Fibroblast of villous mesenchyme (primary cell): ENCODE measurements around the gene MYO7B. TPM values are rescaled to one million over a fixed set of nuclear protein-coding genes. Genes with fewer than 3 reads are reported as not detected.

Experiments used
- DNase-seq: peaks from one replicate; pipeline ENCODE4 v3.0.0-alpha.2; 2010; ENCODE audit warnings: low read depth
- H3K4me3 ChIP-seq: 2 replicates; pipeline ENCODE4 v1.5.1; 2011; ENCODE audit warnings: low read depth, mild to moderate bottlenecking, low read length
- total RNA-seq: library from RNA; depleted of rRNA; stranded (reverse); fragments of >200 nt; gene quantifications from 2 replicates; pipeline ENCODE4 v1.2.3, GENCODE V29; 2012
- TF ChIP-seq, protein P1 (sequence below): IDR thresholded peaks from 2 replicates; pipeline ENCODE4 v1.5.1; 2012; ENCODE audit warnings: low read depth, mild to moderate bottlenecking, low read length; ENCODE audit not compliant: insufficient read depth

The MYO7B gene
- total RNA-seq, 1 donor: 0.86 TPM

DNA sequence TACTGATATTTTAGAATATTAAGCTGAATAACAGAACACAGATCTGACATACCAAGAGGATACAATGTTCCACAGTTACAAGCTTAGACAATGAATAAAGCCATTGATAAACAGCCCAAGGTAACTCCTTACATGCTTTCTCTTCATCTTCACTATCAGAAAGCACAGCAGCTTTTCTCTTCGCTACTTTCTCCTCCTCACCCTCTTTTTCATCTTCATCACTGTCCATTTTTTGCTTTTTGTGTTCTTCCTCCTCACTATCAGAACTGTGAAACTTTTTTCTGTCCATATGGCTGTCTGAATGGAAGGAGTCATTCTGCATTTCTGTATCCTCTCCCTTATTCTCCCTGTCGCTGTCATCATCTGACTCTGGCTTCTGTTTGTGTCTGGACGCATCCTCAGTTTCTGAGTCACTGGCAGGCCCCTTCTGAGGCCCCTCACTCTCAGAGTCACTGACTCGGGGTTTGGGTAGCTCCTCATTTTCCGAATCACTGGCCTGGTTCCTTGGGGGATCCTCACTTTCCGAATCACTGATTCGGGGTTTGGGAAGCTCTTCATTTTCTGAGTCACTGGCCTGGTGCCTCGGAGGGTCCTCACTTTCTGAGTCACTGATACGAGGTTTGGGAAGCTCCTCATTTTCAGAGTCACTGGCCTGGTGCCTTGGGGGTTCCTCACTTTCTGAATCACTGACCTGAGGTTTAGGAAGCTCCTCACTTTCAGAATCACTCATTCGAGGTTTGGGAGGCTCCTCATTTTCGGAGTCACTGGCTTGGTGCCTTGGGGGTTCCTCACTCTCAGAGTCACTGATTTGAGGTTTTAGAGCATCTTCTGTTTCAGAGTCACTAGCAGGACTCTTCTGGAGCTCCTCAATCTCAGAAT is 30.7 kb upstream of the MYO7B start:
- TF ChIP-seq, protein P1, sequence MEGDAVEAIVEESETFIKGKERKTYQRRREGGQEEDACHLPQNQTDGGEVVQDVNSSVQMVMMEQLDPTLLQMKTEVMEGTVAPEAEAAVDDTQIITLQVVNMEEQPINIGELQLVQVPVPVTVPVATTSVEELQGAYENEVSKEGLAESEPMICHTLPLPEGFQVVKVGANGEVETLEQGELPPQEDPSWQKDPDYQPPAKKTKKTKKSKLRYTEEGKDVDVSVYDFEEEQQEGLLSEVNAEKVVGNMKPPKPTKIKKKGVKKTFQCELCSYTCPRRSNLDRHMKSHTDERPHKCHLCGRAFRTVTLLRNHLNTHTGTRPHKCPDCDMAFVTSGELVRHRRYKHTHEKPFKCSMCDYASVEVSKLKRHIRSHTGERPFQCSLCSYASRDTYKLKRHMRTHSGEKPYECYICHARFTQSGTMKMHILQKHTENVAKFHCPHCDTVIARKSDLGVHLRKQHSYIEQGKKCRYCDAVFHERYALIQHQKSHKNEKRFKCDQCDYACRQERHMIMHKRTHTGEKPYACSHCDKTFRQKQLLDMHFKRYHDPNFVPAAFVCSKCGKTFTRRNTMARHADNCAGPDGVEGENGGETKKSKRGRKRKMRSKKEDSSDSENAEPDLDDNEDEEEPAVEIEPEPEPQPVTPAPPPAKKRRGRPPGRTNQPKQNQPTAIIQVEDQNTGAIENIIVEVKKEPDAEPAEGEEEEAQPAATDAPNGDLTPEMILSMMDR: no peak
- peak; percentile 33 for DNase-seq
- no peak overlapping the region for H3K4me3 ChIP-seq

DNA sequence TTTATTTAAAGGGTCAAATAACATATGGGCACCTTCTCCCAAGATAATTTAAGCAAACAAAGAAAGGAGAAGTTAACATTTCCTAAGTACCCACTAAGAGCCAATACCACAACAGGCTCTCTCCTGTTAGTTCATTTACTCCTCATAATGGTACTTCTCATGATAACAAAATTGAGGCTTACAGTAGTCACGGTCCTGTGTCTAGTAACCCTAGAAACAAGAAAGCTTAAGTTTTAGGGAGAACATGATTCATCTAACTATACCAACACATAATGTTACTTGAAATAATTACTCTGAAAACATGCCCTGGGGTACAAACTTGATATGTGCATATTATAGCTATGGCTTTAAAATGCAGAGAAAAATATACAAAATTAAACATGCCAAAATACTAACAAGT is 29.0 kb upstream of the MYO7B start:
- H3K4me3 ChIP-seq: no peak overlapping the region
- no peak for DNase-seq
- TF ChIP-seq, protein P1: no peak

DNA sequence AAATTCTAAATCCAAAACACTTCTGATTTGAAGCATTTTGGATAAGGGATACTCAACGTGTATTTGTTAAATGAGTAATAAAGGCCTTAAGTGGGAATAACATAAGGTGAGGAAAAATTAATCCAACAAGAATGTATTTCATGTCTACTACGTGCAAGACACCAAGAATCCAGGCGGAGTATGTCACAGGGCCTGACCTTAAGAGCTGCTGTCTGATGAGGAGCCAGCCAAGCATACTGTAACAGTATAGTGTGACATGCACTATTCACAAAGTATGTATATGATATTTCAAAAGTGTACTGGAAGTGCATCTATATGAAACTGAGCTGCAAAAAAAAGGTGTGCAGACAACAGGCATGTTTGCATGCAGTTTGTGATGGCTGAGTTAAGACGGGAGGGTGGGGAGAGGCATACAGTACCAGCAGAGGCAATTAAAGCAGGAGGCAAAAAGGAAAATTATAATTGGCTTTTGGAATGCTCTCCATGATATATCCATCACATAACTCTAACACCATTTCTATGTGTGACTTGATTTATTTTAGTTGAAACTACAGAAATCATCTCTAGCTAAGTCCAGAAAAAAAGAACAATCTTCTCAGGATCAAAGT is 27.4 kb upstream of the MYO7B start:
- TF ChIP-seq, protein P1: no peak
- H3K4me3 ChIP-seq: no peak overlapping the region
- DNase-seq: peak; percentile 31

DNA sequence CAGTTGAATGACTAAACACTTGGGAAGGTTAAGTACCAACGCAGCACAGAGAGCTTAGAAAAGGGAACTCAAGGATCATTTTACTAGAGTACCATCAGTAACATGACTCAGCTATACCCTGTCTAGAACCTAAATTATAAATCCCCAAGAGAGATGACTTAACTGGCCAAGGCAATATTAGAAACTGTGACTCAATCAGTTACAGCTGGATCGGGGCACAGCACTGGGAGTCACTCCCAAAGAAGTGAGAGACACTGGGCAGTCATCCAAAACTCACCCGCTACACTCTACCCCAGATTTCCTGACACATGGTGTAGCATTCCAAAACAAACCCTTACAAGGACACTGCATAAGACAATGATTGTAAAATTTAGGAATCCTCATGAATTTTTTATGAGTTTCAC is 26.9 kb upstream of the MYO7B start:
- TF ChIP-seq, protein P1: no peak
- no peak overlapping the region for H3K4me3 ChIP-seq
- DNase-seq: peak; percentile 98

DNA sequence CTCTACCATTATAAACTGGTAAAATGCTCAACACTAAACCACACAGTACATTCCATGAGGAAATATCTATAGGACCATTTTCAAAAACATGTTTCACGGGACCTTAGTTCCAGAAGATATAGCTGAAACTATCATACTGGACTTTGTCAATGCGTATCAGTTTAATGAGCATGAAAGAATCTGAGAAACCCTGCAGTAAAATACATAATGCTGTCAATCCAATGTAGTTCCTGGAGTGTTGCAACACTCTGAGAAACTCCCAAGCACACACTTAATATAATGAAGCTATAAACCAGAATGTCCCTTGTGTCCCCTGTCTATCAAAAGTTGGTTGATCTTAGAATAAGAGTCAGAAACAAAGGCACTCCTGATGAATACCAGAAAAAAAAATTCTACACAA is 25.4 kb upstream of the MYO7B start:
- DNase-seq: peak; percentile 83
- TF ChIP-seq, protein P1: no peak
- H3K4me3 ChIP-seq: no peak overlapping the region

DNA sequence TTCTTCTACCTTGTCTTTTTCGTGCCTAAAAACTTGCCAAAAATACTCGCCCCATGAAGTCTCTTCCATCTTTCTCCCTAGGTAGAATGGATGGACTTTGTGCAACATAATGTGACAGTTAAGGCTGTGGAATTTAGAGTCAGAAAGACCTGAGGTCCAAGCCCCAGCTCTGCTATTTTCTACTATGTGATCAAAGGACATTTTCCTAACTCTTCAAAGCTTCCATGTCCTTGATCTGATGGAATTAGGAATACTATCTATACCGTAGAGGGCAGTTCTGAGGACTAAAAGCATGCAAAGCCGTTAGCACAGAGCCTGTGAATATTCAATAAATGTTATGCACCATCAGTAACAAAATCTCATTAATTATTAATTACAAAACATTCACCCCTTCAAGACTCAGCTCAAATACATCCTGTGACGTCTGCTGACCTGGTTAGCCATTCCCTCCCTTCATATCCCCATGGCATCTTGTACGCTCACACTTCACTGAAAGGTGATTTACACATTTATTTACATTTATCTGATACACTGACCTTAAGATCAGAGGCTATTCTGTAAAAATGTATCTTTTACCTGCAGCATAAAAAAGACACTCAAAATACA is 24.3 kb upstream of the MYO7B start:
- DNase-seq: no peak
- H3K4me3 ChIP-seq: no peak overlapping the region
- TF ChIP-seq, protein P1: no peak
